Measurements from ENCODE around the gene JAZF1. TPM values are rescaled to one million over a fixed set of nuclear protein-coding genes. Genes with fewer than 3 reads are reported as not detected.

Gene JAZF1
- total and polyA plus RNA-seq, 9 donors, result 10.4 to 36.0 (median 19.9) TPM

DNA sequence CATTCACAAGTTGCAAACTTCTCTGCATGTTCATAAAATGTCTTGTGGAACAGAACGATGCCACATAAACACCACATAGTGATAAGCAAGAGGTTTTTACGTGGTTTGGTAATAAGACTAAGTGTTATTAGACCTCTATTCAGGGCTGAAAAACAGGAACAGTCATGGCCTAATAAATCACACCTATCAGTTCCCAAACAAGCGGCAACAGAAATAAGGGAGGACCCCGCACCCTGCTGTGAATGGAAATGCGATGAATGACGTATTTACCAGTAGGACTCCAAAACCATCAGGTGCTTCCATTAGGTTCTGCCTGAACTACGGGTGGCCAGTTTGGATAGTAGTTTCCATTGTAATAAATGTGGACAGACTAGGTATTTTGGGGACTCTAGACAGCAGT, 311.5 kb downstream of the JAZF1 start:
- no peak overlapping the region for H3K4me3 ChIP-seq
- no peaks in the 10 kb centered on the region for H3K36me3 ChIP-seq
- no peak for DNase-seq
- H3K9me3 ChIP-seq, result no peaks in the 10 kb centered on the region
- H3K27me3 ChIP-seq, result no peaks in the 10 kb centered on the region
- no peak overlapping the region for H3K27ac ChIP-seq
- intact Hi-C loops (cut with DNase I), result no loop called here
- H3K4me1 ChIP-seq (ENCODE audit: insufficient read depth), result peaks cover 9% of the 10 kb centered on the region
- no peak for TF ChIP-seq CTCF (IDR thresholded peaks at IDR 0.05)
- no peak for TF ChIP-seq EP300 (IDR thresholded peaks at IDR 0.05)
- TF ChIP-seq POLR2A (IDR thresholded peaks at IDR 0.05), result no peak
- 94 to 96% (median 95%) methylated on average over 7 of the region's 7 CpGs for WGBS, 3 donors

DNA sequence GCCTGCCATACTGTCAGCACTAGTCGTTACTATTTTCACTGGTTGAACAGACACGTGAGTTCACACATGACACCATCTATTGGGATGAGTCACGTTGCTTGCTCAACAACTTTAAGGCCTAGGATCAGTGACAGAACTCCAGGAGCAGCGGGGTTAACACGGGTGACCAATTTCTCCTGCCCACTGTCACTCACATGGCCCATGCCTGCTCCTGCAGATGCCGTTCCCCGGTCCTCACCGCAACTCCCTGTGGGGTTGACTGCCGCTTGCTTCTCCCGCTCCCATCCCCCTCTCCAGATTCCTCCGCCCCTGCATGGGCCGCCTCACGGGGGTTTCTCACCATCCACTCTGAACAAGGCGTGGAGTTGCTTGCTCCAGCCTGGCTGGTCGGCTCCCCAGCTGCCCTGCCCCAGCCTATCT, 312.5 kb downstream of the JAZF1 start:
- TF ChIP-seq EP300 (IDR thresholded peaks at IDR 0.05), result no peak
- TF ChIP-seq CTCF (IDR thresholded peaks at IDR 0.05), result no peak
- TF ChIP-seq POLR2A (IDR thresholded peaks at IDR 0.05), result no peak
- no peak for DNase-seq
- H3K4me3 ChIP-seq, result no peak overlapping the region
- H3K27me3 ChIP-seq, result no peaks in the 10 kb centered on the region
- H3K4me1 ChIP-seq (ENCODE audit: insufficient read depth), result peaks cover 2% of the 10 kb centered on the region
- H3K27ac ChIP-seq, result no peak overlapping the region
- no peaks in the 10 kb centered on the region for H3K36me3 ChIP-seq
- intact Hi-C loops (cut with DNase I), result no loop called here
- 92 to 96% (median 95%) methylated on average over 15 of the region's 15 CpGs for WGBS, 3 donors
- no peaks in the 10 kb centered on the region for H3K9me3 ChIP-seq

DNA sequence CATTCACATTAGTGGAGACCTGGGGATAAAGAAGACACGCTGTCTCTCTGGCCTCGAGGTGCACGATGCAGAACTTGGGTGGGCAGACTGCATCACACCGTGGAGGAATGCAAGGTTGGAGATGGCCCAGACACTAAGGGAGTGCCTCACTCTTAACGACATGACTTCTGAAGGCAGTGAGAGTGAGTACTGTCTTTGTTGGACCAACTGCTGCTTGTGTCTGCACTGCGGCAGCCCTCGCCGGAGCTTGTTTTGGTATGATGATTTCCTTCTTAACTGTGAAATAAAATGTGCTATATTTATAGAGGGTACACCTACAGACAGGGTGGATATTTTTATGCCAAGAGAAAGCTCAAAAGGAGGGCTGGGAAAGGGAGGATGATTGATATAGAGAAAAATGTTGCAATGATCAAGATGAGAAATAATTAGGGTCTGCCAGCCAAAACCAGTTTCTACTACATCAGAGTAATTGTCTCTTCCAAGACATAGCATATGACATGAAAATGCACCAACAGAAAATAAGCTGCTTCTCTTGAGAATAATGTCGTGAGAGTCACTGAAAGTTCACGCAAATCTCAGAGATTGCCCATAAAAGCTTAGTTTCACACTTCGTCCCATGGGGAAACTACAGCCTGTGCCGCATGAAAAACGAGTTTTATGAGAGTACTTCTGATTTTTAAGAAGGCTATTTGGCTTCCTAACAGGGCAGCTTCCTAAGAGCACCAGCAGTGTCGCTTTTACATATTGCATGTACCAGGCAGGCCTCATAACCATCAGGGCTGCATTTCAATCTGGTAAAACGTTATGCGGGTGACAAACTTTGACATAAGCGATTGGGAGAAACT, 313.5 kb downstream of the JAZF1 start:
- peaks cover 2% of the 10 kb centered on the region for H3K4me1 ChIP-seq (ENCODE audit: insufficient read depth)
- H3K4me3 ChIP-seq, result no peak overlapping the region
- intact Hi-C loops (cut with DNase I), result no loop called here
- WGBS, 3 donors, result 82 to 87% (median 86%) methylated on average over 17 of the region's 17 CpGs
- H3K9me3 ChIP-seq, result no peaks in the 10 kb centered on the region
- TF ChIP-seq EP300 (IDR thresholded peaks at IDR 0.05), result no peak
- no peak for TF ChIP-seq POLR2A (IDR thresholded peaks at IDR 0.05)
- no peaks in the 10 kb centered on the region for H3K27me3 ChIP-seq
- no peak for DNase-seq
- no peaks in the 10 kb centered on the region for H3K36me3 ChIP-seq
- H3K27ac ChIP-seq, result no peak overlapping the region

- Histone ChIP-seq H3K4me1 (ENCODE audit: insufficient read depth) (peaks cover 2% of the 10 kb centered on the region), H3K36me3 (no peaks in the 10 kb centered on the region), H3K9me3 (no peaks in the 10 kb centered on the region), H3K4me3 (no peak overlapping the region), H3K27me3 (no peaks in the 10 kb centered on the region), H3K27ac (no peak overlapping the region)
- TF ChIP-seq POLR2A (IDR thresholded peaks at IDR 0.05), result no peak
- TF ChIP-seq EP300 (IDR thresholded peaks at IDR 0.05), result no peak
- no peak for TF ChIP-seq CTCF (IDR thresholded peaks at IDR 0.05)
- intact Hi-C loops (cut with DNase I), result no loop called here
- WGBS, 3 donors, result 41 to 48% (median 44%) methylated on average over 2 of the region's 2 CpGs
- DNase-seq, result no peak
Observed at GRCh38 chr7:27866256-27866655, 314.3 kb downstream of the JAZF1 start.

DNA sequence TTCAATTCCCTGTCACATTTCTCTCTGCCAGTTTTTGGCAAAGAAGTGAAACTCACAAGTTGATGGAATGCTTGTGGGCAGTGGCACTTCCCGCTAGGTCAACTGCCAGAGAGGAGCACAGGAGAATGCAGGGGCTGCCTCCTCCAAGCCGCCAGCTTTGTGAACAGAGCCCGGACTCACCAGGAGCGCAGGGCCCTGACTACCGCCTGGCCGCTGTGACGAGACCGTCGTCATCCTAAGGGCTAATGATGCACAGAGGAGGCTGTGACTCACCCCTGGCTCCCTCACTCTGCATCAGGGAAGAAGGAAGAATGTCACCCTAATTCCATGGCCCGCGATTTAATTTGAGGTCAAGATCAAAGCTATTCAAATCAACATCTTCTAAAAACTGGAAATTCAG, 316.7 kb downstream of the JAZF1 start:
- Histone ChIP-seq H3K4me1 (ENCODE audit: insufficient read depth) (no peaks in the 10 kb centered on the region), H3K4me3 (no peak overlapping the region), H3K36me3 (no peaks in the 10 kb centered on the region), H3K27me3 (no peaks in the 10 kb centered on the region), H3K27ac (no peak overlapping the region), H3K9me3 (no peaks in the 10 kb centered on the region)
- WGBS, 3 donors, result 94 to 96% (median 94%) methylated on average over 11 of the region's 11 CpGs
- TF ChIP-seq CTCF (IDR thresholded peaks at IDR 0.05) (no peak), POLR2A (IDR thresholded peaks at IDR 0.05) (no peak), EP300 (IDR thresholded peaks at IDR 0.05) (no peak)
- no peak for DNase-seq
- intact Hi-C loops (cut with DNase I), result no loop called here
